ENCODE data around the gene GJE1. TPM values are rescaled to one million over a fixed set of nuclear protein-coding genes. Genes with fewer than 3 reads are reported as not detected.

The GJE1 gene
- total RNA-seq, 1 donor from 2014 or later = not detected

GRCh38 chr6:142146828-142147662 is 14.3 kb downstream of the GJE1 start, which contains the start of the genes NMBR and VTA1:
NMBR (minus strand) TSS chr6:142147122; CDS start chr6:142088658, 58,464 bp downstream.
VTA1 (plus strand) TSS chr6:142147263; CDS start chr6:142147288, 25 bp downstream.
- FAIRE-seq (peak; percentile 92), DNase-seq (ENCODE audit: low read depth) (peak; percentile 99)
- no peaks in the 10 kb centered on the region for H3K27me3 ChIP-seq (ENCODE audit: control insufficient read depth, insufficient read depth, low read length)
- peak within 1 kb of the TSS; percentile 85 for H3K4me3 ChIP-seq (ENCODE audit: low read depth, low read length)
- H3K36me3 ChIP-seq (ENCODE audit: control insufficient read depth, insufficient read depth, low read length) = no peaks in the 10 kb centered on the region
- TF ChIP-seq CTCF (IDR thresholded peaks at IDR 0.05; ENCODE audit: insufficient read depth, low read length, severe bottlenecking) = peak; percentile 93

GRCh38 chr6:142152746-142153145 is 20.0 kb downstream of the GJE1 start:
- Histone ChIP-seq H3K4me3 (ENCODE audit: low read depth, low read length) (no peak overlapping the region), H3K36me3 (ENCODE audit: control insufficient read depth, insufficient read depth, low read length) (no peaks in the 10 kb centered on the region), H3K27me3 (ENCODE audit: control insufficient read depth, insufficient read depth, low read length) (no peaks in the 10 kb centered on the region)
- FAIRE-seq (no peak), DNase-seq (ENCODE audit: low read depth) (peak; percentile 23)
- no peak for TF ChIP-seq CTCF (IDR thresholded peaks at IDR 0.05; ENCODE audit: insufficient read depth, low read length, severe bottlenecking)

GRCh38 chr6:142153196-142153595 is 20.5 kb downstream of the GJE1 start:
- H3K4me3 ChIP-seq (ENCODE audit: low read depth, low read length) = no peak overlapping the region
- H3K36me3 ChIP-seq (ENCODE audit: control insufficient read depth, insufficient read depth, low read length) = no peaks in the 10 kb centered on the region
- FAIRE-seq = no peak
- TF ChIP-seq CTCF (IDR thresholded peaks at IDR 0.05; ENCODE audit: insufficient read depth, low read length, severe bottlenecking) = no peak
- DNase-seq (ENCODE audit: low read depth) = no peak
- H3K27me3 ChIP-seq (ENCODE audit: control insufficient read depth, insufficient read depth, low read length) = no peaks in the 10 kb centered on the region

GRCh38 chr6:142154336-142154735 is 21.6 kb downstream of the GJE1 start:
- H3K27me3 ChIP-seq (ENCODE audit: control insufficient read depth, insufficient read depth, low read length) = no peaks in the 10 kb centered on the region
- no peaks in the 10 kb centered on the region for H3K36me3 ChIP-seq (ENCODE audit: control insufficient read depth, insufficient read depth, low read length)
- FAIRE-seq (no peak), DNase-seq (ENCODE audit: low read depth) (no peak)
- H3K4me3 ChIP-seq (ENCODE audit: low read depth, low read length) = no peak overlapping the region
- no peak for TF ChIP-seq CTCF (IDR thresholded peaks at IDR 0.05; ENCODE audit: insufficient read depth, low read length, severe bottlenecking)

GRCh38 chr6:142155091-142155490 is 22.4 kb downstream of the GJE1 start:
- no peaks in the 10 kb centered on the region for H3K36me3 ChIP-seq (ENCODE audit: control insufficient read depth, insufficient read depth, low read length)
- no peak overlapping the region for H3K4me3 ChIP-seq (ENCODE audit: low read depth, low read length)
- DNase-seq (ENCODE audit: low read depth) (no peak), FAIRE-seq (no peak)
- TF ChIP-seq CTCF (IDR thresholded peaks at IDR 0.05; ENCODE audit: insufficient read depth, low read length, severe bottlenecking) = no peak
- no peaks in the 10 kb centered on the region for H3K27me3 ChIP-seq (ENCODE audit: control insufficient read depth, insufficient read depth, low read length)
